ENCODE data around the gene RFC2. TPM values are rescaled to one million over a fixed set of nuclear protein-coding genes. Genes with fewer than 3 reads are reported as not detected.
A peak's percentile ranks its signal among the peaks of the same experiment; 100 is the strongest.
"Not testable (repeated sequence)": the region's sequence is repeated elsewhere in the genome, so short reads cannot be mapped to it uniquely, and the experiment has no call there.

Gene RFC2
- total RNA-seq, 1 experiment from 2014 or later = 85.3 TPM

DNA sequence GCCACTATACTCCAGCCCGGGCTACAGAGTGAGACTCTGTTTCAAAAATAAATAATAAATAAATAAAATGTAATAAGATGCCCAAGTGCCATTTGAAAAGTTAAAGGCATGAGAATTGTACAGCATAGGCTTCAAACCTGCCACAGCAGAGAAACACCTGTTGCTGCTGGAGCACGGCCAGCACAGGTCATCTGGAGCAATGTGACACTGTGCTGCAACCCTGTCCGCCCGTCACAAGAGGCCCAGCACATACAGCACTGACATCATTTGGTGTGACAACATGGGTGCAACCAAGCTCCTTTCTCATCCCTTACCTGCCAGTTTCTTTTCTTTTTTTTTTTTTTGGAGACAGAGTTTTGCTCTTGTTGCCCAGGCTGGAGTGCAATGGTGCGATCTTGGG is 1.3 kb downstream of the RFC2 start:
- no peak for DNase-seq (ENCODE audit: low read depth)

DNA sequence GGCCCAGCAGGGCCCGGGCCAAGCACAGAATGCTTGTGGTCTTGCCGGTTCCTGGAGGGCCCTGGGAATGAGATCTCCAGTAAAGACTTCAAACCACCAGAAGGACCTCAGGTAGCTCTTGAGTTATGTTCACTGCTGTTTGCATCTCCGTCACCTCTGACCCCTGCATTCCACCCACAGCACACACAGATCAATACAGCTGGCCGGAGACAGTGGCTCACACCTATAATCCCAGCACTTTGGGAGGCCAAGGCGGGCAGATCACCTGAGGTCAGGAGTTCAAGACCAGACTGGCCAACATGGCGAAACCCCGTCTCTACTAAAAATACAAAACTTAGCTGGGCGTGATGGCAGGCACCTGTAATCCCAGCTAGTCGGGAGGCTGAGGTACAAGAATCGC is 5.1 kb downstream of the RFC2 start:
- not testable (repeated sequence) for DNase-seq (ENCODE audit: low read depth)

DNA sequence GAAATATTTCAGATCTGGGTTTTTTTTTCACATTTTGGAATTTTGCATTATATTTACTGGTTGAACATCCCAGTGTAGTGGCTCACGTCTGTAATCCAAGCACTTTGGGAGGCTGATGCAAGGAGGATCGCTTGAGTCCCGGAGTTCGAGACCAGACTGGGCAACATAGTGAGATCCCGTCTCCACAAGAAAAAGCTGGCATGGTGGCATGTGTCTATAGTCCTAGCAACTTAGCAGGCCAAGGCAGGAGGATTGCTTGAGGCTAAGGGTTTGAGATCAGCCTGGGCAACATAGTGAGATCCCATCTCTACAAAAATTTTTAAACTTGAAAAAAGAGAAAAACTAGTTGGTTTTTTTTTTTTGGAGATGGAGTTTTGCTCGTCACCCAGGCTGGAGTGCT is 6.0 kb downstream of the RFC2 start:
- DNase-seq (ENCODE audit: low read depth) = no peak

DNA sequence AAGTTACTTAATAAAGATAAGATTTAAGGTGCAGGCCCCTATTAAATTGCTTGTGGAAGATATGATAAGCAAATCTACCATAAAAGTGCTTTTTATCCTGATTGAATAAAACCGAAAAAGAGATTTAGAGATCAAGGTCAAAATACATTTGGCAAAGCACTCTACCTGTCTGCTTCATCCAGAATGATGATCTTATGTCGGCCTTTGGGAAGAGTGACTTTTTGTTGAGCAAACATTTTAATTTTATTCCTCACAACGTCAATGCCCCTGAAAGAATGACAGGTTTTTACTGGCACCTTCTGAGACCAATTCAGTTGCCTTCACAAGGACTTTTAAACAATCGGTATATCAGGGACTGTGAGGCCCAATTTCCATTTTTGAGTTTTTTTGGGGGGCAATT is 7.7 kb downstream of the RFC2 start:
- DNase-seq (ENCODE audit: low read depth) = no peak

DNA sequence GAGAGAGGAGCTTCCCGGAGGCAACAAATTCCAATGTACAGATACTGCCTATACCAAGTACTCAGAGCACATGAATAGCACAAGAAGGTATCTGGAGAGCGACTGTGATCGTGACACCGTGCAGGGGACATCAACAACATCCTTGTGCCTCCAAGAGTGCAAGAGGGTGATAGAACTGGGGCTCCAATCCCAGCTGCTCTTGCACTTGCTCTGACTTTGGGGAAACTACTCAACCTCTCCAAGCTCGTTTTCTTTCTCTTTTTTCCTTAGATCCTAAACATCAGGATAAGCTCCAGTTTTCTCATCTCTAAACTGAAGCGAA is 12.1 kb downstream of the RFC2 start:
- no peak for DNase-seq (ENCODE audit: low read depth)

DNA sequence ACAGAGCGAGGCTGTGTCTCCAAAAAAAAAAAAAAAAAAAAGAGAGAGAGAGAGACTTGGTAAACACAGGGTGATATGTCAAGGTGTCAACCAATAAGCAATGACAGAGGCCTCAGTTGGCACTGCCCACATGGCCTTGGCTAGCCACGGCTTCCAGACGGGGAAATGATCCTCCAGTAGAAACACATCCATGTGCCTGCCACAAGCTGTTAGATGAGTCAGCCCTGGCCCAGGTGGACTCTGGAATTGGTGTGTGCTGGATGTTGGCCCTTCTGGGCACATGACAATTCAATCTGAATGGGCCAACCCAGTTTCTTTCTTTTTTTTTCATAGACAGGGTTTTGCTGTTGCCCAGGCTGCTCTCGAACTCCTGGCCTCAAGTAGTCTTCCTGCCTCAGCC is 13.7 kb downstream of the RFC2 start:
- no peak for DNase-seq (ENCODE audit: low read depth)

DNA sequence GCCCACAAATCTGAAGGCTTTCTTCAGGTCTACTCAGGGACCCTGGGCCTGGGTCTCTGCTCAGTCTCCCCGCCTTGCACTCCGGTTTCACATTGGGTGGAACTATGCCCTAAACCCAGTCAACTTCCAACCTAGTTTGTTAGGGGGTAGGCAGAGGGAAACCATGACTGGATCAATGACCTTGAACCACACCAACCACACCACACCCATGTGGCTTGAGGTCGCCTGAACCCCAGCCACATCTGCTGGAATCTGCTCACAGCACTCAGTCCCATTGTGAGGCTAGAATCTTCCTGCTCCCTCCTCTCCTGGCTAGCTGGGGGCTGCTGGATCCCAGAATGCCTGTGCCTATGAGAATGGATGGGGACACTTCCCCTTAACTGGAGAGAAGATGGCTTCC is 17.9 kb downstream of the RFC2 start:
- DNase-seq (ENCODE audit: low read depth) = peak; percentile 38

DNA sequence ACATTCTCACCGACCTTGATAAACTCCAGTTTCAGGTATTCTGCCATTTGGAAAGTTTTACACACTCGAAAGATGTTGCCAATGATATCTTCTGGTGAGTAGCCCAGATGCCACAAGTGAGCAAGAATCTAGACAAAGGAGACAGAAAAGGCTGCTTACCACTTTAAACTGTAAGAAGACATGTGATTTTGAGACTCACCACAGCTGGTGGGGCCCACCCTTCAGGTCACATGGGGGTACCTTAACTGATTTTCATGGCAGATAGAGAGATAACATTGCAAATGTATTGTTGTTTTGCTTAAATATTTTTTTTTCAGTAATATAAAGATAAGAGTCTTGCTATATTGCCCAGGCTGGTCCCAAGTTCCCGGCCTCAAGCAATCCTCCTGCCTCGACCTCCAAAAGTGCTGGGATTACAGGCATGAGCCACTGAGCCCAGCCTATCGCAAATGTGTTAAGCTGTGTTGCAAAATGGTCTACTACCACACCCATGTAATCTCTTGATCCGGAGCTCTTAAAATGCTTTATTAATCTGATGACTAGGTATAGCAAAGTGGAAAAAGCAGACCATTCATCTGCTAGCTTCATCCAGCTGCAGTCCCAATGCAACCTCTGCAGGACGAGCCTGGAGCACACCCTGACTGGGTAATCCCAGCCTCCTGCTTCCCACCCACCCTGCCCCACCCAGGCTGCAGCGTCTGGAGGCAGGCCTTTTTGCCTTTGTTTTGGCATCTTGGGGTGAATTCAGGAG is 18.5 kb downstream of the RFC2 start:
- no peak for DNase-seq (ENCODE audit: low read depth)

DNA sequence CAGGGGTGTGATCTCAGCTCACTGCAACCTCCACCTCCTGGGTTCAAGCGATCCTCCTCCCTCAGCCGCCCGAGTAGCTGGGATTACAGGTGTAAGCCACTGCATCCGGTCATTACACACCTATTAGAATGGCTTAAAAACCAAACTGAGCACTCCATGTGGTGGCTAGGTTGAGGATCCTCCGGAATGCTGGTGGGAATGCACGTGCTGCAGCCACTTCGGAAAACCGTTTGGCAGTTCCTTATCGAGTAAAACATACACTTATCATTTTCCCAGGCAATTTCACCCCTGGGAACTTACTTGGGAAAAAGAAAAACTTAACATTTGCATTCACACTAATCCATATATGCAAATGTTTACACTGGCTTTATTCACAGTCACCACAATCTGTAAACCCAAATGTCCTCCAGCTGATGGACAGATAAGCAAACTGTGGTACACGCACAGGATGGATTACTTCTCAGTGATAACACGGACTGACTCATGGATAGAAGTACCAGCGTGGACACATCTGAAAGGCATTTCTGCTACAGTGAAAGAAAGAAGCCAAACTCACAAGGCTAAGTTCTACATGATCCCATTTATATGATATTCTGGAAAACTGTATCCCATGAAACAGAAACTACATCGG is 20.4 kb downstream of the RFC2 start:
- no peak for DNase-seq (ENCODE audit: low read depth)

DNA sequence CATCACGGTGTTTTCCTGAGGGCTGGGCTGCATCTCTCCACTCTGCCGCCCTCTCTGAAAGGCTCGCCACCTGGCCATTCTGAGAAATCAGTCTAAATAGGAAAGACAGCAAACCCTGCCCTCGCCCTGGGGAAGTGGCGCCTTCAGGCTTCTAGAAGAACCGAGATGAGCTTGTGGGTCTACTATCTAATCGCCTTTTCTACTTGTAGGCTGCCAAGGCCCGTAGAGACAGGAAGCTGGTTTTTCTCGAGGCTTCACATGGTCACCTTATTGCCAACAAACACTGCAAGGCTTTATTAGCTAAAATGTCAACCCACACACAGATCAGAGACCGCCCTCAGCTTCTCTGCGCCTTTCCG is 23.0 kb downstream of the RFC2 start:
- no peak for DNase-seq (ENCODE audit: low read depth)

DNA sequence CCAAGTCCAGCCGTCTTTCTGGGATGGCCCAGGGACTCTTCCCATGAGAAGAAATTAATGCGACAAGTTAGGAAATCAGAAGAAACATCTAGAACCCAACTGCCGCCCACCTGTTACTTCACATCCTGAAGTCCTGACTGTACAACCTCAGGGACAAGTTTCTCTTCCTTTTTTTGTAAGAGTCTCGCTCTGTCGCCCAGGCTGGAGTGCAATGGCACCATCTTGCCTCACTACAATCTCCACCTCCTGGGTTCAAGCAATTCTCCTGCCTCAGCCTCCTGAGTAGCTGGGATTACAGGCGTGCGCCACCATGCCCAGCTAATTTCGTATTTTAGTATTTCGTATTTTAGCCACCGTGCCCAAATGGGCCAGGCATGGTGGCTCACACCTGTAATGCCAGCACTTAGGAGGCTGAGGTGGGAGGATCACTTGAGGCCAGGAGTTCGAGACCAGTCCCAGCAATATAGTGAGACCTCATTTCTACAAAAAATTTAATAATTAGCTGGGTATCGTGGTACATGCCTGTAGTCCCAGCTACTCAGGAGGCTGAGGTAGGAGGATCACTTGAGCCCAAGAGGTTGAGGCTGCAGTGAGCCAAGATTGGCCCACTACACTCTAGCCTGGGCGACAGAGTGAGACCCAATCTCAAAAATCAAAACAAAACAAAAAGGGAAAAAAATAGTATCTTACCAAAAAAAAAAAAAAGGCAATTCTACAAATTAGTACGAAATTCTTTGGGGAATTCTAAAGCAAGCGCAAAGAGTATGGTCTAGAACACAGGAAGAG is 23.6 kb downstream of the RFC2 start:
- DNase-seq (ENCODE audit: low read depth) = no peak

DNA sequence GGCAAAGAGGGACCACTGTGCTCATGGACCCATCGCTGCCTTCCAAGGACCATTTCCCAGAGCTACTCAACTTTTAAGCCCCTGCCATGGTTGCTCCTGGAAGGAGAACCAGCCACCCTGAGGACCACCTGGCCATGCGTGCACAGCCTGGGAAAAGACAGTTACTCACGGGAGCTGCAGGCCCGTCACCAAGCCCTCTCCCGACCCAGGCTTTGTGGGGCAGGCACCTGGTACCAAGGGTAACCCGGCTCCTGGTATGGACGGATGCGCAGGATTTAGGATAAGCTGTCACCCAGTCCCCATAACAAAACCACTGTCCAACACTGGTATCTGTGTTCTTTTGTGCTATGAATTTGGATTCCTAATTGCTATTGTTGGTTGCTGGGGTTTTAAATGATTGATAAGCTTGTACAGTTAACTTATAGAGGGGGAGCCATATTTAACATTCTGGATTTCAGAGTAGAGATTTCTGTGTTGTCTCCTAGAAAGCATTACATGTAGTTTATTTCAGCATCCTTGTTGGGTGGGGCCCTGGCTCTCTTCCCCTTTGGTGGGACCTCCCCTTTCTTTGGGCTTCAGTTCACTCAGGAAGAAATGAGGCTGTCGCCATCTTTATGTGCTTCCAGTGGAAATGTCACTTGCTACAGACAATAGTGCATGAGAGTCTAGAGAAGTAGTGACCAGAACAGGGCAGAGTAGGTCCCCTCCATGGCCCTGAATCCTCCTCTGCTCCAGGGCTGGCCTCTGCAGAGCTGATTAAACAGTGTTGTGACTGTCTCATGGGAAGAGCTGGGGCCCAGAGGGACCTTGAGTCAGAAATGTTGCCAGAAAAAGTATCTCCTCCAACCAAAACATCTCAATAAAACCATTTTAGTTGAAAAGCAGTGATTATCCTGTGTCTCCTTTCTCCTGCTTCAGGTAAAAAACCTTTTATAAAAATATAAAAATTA is 25.0 kb downstream of the RFC2 start:
- no peak for DNase-seq (ENCODE audit: low read depth)

DNA sequence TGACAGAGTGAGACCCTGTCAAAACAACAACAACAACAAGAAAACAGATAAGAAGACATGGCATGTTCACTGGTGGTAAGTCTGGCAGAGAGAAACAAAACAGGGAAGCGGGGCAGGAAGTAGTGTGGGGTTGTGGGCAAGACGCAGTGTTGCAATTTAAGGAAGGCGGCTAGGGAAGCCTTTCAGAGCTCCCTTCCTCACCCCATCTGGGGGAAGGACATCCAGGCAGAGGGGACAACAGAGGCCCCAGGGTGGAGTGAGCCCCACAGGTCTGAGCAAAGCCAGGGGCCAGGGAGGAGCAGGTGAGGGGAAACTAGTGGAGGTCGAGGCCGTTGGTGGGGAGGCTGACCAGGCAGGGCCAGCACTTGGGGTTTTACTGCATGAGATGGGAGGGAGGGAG is 27.6 kb downstream of the RFC2 start:
- no peak for DNase-seq (ENCODE audit: low read depth)

DNA sequence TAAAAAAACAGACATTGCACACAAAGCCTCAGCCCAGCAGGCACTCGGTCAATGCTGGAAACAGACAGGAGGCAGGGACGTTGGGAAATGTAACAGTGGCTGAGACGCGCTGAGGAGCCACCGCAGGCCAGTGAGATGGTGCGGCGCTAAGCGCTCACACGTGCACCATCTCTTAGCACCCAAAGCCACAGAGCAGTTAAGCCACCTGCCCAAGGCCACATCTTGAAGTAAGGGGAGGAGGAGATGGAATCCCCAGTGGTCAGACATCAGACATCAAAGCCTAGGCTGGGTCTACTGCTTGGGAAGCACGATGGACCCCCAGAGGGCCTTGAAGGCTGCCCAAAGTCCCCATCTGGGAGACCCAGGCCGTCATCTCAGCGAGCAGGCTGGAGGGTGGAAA is 28.8 kb downstream of the RFC2 start:
- no peak for DNase-seq (ENCODE audit: low read depth)

DNA sequence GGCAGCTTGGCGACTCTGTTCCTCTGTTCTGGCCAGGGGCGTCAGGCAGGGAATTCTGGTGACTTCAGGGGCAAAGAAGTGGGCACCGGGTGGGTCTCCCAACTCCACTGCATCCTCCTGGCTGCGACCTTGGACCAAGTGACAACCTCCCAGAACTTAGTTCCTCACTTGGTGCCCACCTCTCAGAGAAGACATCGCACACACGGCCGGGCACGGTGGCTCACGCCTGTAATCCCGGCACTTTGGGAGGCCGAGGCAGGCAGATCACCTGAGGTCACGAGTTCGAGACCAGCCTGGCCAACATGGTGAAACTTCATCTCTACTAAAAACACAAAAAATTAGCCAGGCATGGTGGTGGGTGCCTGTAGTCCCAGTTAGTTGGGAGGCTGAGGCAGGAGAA is 29.3 kb downstream of the RFC2 start:
- DNase-seq (ENCODE audit: low read depth) = not testable (repeated sequence)

DNA sequence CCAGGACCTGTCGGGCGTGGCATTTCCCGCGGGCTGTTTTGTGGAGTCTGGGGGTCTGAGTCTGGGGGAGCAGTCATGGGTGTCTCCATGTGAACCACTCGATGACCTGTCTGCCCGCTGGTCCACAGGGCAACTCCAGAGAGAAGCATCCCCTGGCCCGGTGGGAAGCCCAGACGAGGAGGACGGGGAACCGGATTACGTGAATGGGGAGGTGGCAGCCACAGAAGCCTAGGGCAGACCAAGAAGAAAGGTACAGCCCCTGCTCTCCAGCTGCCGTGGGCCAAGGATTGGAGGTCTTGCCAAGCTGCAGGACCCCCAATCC is 29.7 kb downstream of the RFC2 start:
- DNase-seq (ENCODE audit: low read depth) = no peak

DNA sequence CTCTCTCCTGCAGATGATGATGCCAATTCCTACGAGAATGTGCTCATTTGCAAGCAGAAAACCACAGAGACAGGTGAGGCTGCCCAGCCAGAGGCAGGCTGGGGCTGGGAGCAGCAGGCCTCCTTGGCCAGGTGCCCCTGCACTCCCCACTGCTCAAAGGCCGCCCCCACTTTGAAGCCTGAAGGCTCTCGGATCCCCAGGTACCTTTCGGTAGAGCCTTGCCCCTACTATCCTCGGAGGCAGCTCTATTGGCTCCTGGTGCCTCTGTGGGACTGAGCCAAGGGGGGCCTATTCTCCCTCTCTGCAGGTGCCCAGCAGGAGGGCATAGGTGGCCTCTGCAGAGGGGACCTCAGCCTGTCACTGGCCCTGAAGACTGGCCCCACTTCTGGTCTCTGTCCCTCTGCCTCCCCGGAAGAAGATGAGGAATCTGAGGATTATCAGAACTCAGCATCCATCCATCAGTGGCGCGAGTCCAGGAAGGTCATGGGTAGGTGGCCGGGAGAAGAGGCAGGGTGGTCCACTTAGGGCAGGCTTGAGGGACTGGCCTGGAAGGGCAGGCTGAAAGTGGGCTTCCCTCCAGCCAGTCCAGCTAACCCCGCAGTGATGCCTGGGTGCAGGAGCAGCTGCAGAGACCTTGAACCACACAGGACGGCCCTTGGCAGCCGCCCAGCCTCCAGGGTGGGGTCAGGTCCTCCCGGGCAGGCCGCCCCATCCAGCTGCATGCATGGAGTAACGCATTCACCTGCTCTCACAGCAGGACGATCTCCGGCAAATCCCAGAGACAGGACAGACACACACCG is 30.3 kb downstream of the RFC2 start:
- DNase-seq (ENCODE audit: low read depth) = no peak

DNA sequence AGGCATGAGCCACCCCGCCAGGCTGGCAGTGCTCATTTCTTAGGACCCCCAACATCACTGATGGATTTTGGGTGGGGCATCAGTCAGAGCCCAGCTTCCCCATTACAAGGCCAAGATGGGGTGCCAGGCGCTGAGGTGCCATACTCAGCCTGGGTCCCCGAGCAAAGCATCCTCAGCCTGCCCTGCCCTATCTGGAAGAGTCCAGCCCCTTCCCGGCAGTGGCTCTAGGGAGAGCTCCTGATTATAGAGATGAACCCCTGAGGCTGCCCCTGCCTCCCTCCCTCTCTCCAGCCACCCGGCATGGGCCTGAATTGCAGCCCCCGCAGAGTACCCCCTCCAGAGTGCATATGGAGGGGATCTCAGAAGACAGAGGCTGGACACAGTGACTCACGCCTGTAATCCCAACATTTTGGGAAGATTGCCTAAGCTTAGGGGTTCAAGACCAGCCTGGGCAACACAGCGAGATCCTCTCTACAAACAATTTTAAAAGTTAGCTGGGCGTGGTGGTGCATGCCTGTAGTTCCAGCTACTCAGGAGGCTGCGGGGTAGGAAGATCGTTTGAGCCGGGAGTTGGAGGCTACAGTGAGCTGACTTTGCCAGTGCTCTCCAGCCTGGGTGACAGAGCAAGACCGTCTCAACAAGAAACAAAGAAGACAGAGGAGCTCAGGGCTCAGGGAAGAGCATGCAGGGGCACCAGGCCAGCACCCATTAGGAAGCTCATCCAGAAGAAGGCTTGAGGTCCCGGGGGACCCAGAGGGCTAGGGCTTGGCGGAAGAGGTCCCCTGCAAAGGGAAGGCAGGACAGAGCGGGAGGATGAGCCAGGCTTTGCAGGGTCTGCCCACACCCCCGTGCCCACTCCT is 31.1 kb downstream of the RFC2 start:
- DNase-seq (ENCODE audit: low read depth) = no peak

DNA sequence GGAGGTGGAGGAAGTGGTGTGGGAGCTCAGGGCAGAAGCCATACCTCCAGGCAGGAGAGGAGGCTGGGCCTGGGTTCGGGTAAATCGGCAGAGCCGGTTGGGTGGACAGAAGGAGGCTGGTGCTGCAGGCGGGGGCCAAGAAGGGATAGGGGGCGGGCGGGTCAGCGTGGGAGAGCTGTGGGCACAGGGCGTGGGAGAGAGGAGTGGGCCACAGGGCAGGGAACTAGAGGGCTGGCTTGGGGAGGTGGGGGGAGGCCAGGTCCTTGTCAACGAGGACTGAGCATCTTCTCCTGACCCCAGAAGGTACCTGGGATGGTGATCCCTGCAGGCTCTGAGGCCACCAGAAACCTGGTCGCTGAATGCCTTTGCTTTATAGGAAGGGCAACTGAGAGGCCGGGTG is 32.5 kb downstream of the RFC2 start:
- no peak for DNase-seq (ENCODE audit: low read depth)

DNA sequence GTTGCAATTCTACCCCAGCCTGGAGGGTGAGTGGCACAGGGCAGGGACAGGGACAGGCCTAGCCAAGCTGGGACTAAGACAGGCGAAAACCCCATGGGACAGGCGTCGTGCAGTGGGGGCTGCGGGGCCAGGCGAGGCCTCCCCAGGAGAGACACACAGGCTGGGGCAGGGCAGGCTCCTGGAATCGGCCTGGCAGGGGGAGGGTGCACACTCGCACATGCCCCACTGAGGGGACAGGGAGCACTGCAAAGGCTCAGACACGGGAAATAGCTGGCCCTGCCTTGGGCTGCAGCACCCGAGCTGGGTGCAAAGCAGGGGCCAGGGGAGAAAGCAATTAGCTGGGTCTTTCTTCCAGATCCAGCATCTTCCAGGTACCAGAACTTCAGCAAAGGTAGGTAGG is 34.0 kb downstream of the RFC2 start:
- DNase-seq (ENCODE audit: low read depth) = no peak

Data from LHCN-M2 (cell line).